PC-3 (cell line): ENCODE data around the gene KANK3. TPM values are rescaled to one million over a fixed set of nuclear protein-coding genes. Genes with fewer than 3 reads are reported as not detected.
"Not testable (repeated sequence)": the region's sequence is repeated elsewhere in the genome, so short reads cannot be mapped to it uniquely, and the experiment has no call there.

ENCODE experiments used
- ATAC-seq: fragments of 200-7000 bp; cut with Tn5 transposase; 2 replicates; pipeline ENCODE4 v1.9.1; 2020; ENCODE audit warnings: mild to moderate bottlenecking, moderate library complexity
- BruUV-seq: library from RNA; stranded (reverse); fragments of 400-500 nt; replicated peaks from 2 replicates; lab custom pipeline; 2021; lab: Mats Ljungman, UMichigan
- CTCF ChIA-PET: fragments of 300-600 bp; sonication (Branson Sonifier 250); formaldehyde crosslinking; loops from one replicate; lab custom pipeline; 2022; ENCODE audit warnings: antibody characterized with exemption; lab: Charles Lee
- POLR2A ChIA-PET: fragments of 300-600 bp; sonication (Branson Sonifier 250); formaldehyde crosslinking; loops from one replicate; lab custom pipeline; 2022; ENCODE audit warnings: antibody characterized with exemption; ENCODE audit not compliant: unreplicated experiment; lab: Charles Lee
- DNase-seq: peaks from one replicate; pipeline ENCODE4 v3.0.0-alpha.2; 2015
- H2AFZ ChIP-seq: fragments of 300-600 bp; sonication (generic); 2 replicates; pipeline ENCODE4 v1.6.0; 2016; ENCODE audit warnings: antibody characterized with exemption, low read length
- H3F3A ChIP-seq: fragments of 300-600 bp; sonication (generic); one replicate; pipeline ENCODE4 v1.6.0; 2017; ENCODE audit warnings: antibody characterized with exemption, low read length, control low read depth, mild to moderate bottlenecking; ENCODE audit not compliant: unreplicated experiment
- H3K27ac ChIP-seq: fragments of 300-600 bp; sonication (generic); 2 replicates; pipeline ENCODE4 v1.5.1; 2016; ENCODE audit warnings: mild to moderate bottlenecking, low read length
- H3K27me3 ChIP-seq: fragments of 300-600 bp; sonication (generic); 2 replicates; pipeline ENCODE4 v1.6.1; 2016; ENCODE audit warnings: low read length, mixed read lengths
- H3K36me3 ChIP-seq: fragments of 300-600 bp; sonication (generic); 2 replicates; pipeline ENCODE4 v1.6.1; 2016; ENCODE audit warnings: low read depth, mixed run types, low read length, mixed read lengths
- H3K4me1 ChIP-seq: fragments of 300-600 bp; sonication (generic); 2 replicates; pipeline ENCODE4 v1.5.1; 2016; ENCODE audit warnings: low read length; ENCODE audit not compliant: insufficient read depth
- H3K4me2 ChIP-seq: fragments of 300-600 bp; sonication (generic); 2 replicates; pipeline ENCODE4 v1.6.0; 2016; ENCODE audit warnings: low read length
- H3K4me3 ChIP-seq: fragments of 300-600 bp; sonication (generic); 2 replicates; pipeline ENCODE4 v1.5.1; 2016; ENCODE audit warnings: mild to moderate bottlenecking, low read length, mixed read lengths
- H3K79me2 ChIP-seq: fragments of 300-600 bp; sonication (generic); 2 replicates; pipeline ENCODE4 v1.6.1; 2017; ENCODE audit warnings: low read length, mixed read lengths
- H3K9ac ChIP-seq: fragments of 300-600 bp; sonication (generic); 2 replicates; pipeline ENCODE4 v1.6.0; 2016; ENCODE audit warnings: mild to moderate bottlenecking, low read length
- H3K9me2 ChIP-seq: fragments of 300-600 bp; sonication (generic); replicated peaks from 2 replicates; pipeline ENCODE4 v1.6.1; 2016; ENCODE audit warnings: mixed run types, low read length, mixed read lengths
- H3K9me3 ChIP-seq: fragments of 300-600 bp; sonication (generic); 2 replicates; pipeline ENCODE4 v1.6.1; 2016; ENCODE audit warnings: low read length, mixed read lengths
- H4K20me1 ChIP-seq: fragments of 300-600 bp; sonication (generic); 2 replicates; pipeline ENCODE4 v1.6.1; 2016; ENCODE audit warnings: low read length, mixed read lengths
- intact Hi-C: fragments of 100-400 bp; cut with micrococcal nuclease; formaldehyde crosslinking; loops from 2 replicates; pipeline ENCODE4 v1.9.0; 2023
- microRNA-seq: library from miRNA; unstranded; fragments of <30 nt; microRNA quantifications from one replicate; pipeline ENCODE4 v1.1.0, GENCODE V29; 2020; ENCODE audit not compliant: unreplicated experiment
- total RNA-seq: library from RNA; depleted of rRNA; stranded (reverse); fragments of >200 nt; gene quantifications from 2 replicates; pipeline ENCODE4 v1.2.3, GENCODE V29; 2014; rRNA removed

KANK3 gene
- total RNA-seq, 1 experiment from 2014 or later, result 0.87 TPM

GRCh38 chr19:8276508-8276907 is 66.6 kb downstream of the KANK3 start:
- H3K27me3 ChIP-seq, H4K20me1 ChIP-seq, POLR2A ChIA-PET, H3K36me3 ChIP-seq, H3K4me3 ChIP-seq, H3F3A ChIP-seq, H2AFZ ChIP-seq, intact Hi-C loops, H3K27ac ChIP-seq, H3K79me2 ChIP-seq, H3K4me2 ChIP-seq, H3K4me1 ChIP-seq, H3K9ac ChIP-seq, H3K9me2 ChIP-seq, CTCF ChIA-PET, H3K9me3 ChIP-seq, DNase-seq, BruUV-seq: not testable (repeated sequence)
- peak; percentile 76 for ATAC-seq

Small RNA genes lying within 50 kb of the gene (microRNA-seq; reads per million reads assigned to microRNA genes)
- 2.3 reads per million for gene MIR4999

Other genes starting within 250 kb of the KANK3 start
- under 0.01 TPM in 2 replicates for gene FBN3, start 193.7 kb downstream of the KANK3 start, total RNA-seq
- gene CERS4, start 133.9 kb downstream of the KANK3 start, total RNA-seq, result 39.3 and 43.9 TPM in 2 replicates
- 217 and 221 TPM in 2 replicates for gene CD320, start 34.9 kb downstream of the KANK3 start, total RNA-seq
- gene NDUFA7, start 21.9 kb downstream of the KANK3 start, total RNA-seq, result 98.5 and 144 TPM in 2 replicates
- gene RPS28, start 21.8 kb downstream of the KANK3 start, total RNA-seq, result 2,594 and 2,746 TPM in 2 replicates
- 6.7 and 10.7 TPM in 2 replicates for gene ANGPTL4, start 20.9 kb upstream of the KANK3 start, total RNA-seq
- 29.7 and 43.6 TPM in 2 replicates for gene RAB11B, start 47.1 kb upstream of the KANK3 start, total RNA-seq
- 58.6 and 58.7 TPM in 2 replicates for gene MARCHF2, start 70.0 kb upstream of the KANK3 start, total RNA-seq
- gene HNRNPM, start 101.7 kb upstream of the KANK3 start, total RNA-seq, result 165 and 287 TPM in 2 replicates
- gene PRAM1, start 159.4 kb upstream of the KANK3 start, total RNA-seq, result 0.52 TPM in 1 of 2 replicates, not detected in the other
- gene ZNF414, start 170.9 kb upstream of the KANK3 start, total RNA-seq, result 4.6 and 4.7 TPM in 2 replicates
- 2.0 TPM in 1 of 2 replicates, not detected in the other for gene MYO1F, start 234.2 kb upstream of the KANK3 start, total RNA-seq